GM12878 (cell line): ENCODE measurements around the gene ZNFX1.

Experiments used
- BHLHE40 ChIP-seq, 2 experiments: fragments of 450-650 bp in 1 of 2; IDR thresholded peaks; 2 replicates each; pipeline ENCODE4 v1.6.1; 2011 to 2017; ENCODE audit warnings: low read depth in 2 of 2, borderline replicate concordance in 1 of 2, improper control_type of control experiment in 1 of 2, low read length in 1 of 2, mild to moderate bottlenecking in 1 of 2
- CTCF ChIP-seq, 3 experiments: IDR thresholded peaks in 2 of 3; conservative IDR thresholded peaks in 1 of 3; 2 replicates each; pipeline ENCODE4 v1.5.1; 2011; ENCODE audit warnings: low read depth in 3 of 3, low read length in 3 of 3, mild to moderate bottlenecking in 3 of 3, control low read depth in 2 of 3, moderate library complexity in 2 of 3, inconsistent platforms in 1 of 3, mixed read lengths in 1 of 3; ENCODE audit not compliant: control insufficient read depth in 2 of 3, insufficient read depth in 1 of 3; ENCODE audit errors: extremely low read depth in 1 of 3
- EZH2 ChIP-seq: IDR thresholded peaks from 2 replicates; pipeline ENCODE4 v1.6.1; 2012; ENCODE audit warnings: low read depth, mild to moderate bottlenecking, control low read depth, inconsistent platforms, low read length, borderline replicate concordance; ENCODE audit not compliant: control insufficient read depth
- FOS ChIP-seq: IDR thresholded peaks from 3 replicates; pipeline ENCODE4 v1.6.1; 2011; ENCODE audit warnings: borderline replicate concordance; ENCODE audit not compliant: insufficient read length; ENCODE audit errors: extremely low read depth
- HDAC2 ChIP-seq: fragments of 200-600 bp; sonication (generic); IDR thresholded peaks from 2 replicates; pipeline ENCODE4 v1.6.1; 2017
- JUND ChIP-seq: IDR thresholded peaks from 2 replicates; pipeline ENCODE4 v1.6.1; 2012; ENCODE audit warnings: low read depth, mild to moderate bottlenecking, low read length, improper control_type of control experiment, moderate library complexity
- KDM1A ChIP-seq: fragments of 200-600 bp; sonication (generic); IDR thresholded peaks from 2 replicates; pipeline ENCODE4 v1.6.1; 2016; ENCODE audit warnings: borderline replicate concordance
- MAX ChIP-seq: IDR thresholded peaks from 2 replicates; pipeline ENCODE4 v1.6.1; 2012; ENCODE audit warnings: low read depth, low read length, improper control_type of control experiment
- NRF1 ChIP-seq: conservative IDR thresholded peaks from 2 replicates; pipeline ENCODE4 v1.6.1; 2011; ENCODE audit warnings: mild to moderate bottlenecking, low read depth, low read length, improper control_type of control experiment
- POLR2A ChIP-seq: IDR thresholded peaks from 2 replicates; pipeline ENCODE4 v1.6.1; 2011; ENCODE audit warnings: low read depth, mild to moderate bottlenecking, low read length
- SKIL ChIP-seq: fragments of 450-650 bp; IDR thresholded peaks from 2 replicates; pipeline ENCODE4 v1.6.1; 2017; ENCODE audit warnings: mild to moderate bottlenecking, low read depth, inconsistent platforms; ENCODE audit not compliant: poor library complexity, severe bottlenecking
- SP1 ChIP-seq: IDR thresholded peaks from one replicate; pipeline ENCODE4 v1.6.1; 2011; ENCODE audit warnings: low read depth, low read length
- TARDBP ChIP-seq: IDR thresholded peaks from 2 replicates; pipeline ENCODE4 v1.6.1; 2016; ENCODE audit warnings: borderline replicate concordance

GRCh38 chr20:49315580-49315979 is 37.7 kb upstream of the ZNFX1 start:
- TF ChIP-seq HDAC2 = no peak
- no peak for TF ChIP-seq NRF1
- no peak for TF ChIP-seq CTCF (IDR thresholded peaks at IDR 0.05 in 2 of 3, conservative IDR thresholded peaks at IDR 0.05 in 1 of 3; ENCODE audit: control insufficient read depth in 2 of 3, extremely low read depth in 1 of 3, insufficient read depth in 1 of 3, low read depth in 3 of 3, low read length in 3 of 3)
- no peak for TF ChIP-seq POLR2A
- no peak for TF ChIP-seq EZH2
- no peak for TF ChIP-seq JUND
- no peak for TF ChIP-seq SKIL
- TF ChIP-seq TARDBP = no peak
- TF ChIP-seq MAX = no peak
- no peak for TF ChIP-seq BHLHE40 (IDR thresholded peaks at IDR 0.05; ENCODE audit: borderline replicate concordance in 1 of 2, low read depth in 2 of 2, low read length in 1 of 2)
- TF ChIP-seq SP1 = no peak
- no peak for TF ChIP-seq FOS
- no peak for TF ChIP-seq KDM1A
